ENCODE data around the gene CHMP1A.

- TF ChIP-seq POLR2AphosphoS5 (IDR thresholded peaks at IDR 0.05) (no peak), POLR2A (IDR thresholded peaks at IDR 0.05) (no peak)
- TF ChIP-seq, protein P1, sequence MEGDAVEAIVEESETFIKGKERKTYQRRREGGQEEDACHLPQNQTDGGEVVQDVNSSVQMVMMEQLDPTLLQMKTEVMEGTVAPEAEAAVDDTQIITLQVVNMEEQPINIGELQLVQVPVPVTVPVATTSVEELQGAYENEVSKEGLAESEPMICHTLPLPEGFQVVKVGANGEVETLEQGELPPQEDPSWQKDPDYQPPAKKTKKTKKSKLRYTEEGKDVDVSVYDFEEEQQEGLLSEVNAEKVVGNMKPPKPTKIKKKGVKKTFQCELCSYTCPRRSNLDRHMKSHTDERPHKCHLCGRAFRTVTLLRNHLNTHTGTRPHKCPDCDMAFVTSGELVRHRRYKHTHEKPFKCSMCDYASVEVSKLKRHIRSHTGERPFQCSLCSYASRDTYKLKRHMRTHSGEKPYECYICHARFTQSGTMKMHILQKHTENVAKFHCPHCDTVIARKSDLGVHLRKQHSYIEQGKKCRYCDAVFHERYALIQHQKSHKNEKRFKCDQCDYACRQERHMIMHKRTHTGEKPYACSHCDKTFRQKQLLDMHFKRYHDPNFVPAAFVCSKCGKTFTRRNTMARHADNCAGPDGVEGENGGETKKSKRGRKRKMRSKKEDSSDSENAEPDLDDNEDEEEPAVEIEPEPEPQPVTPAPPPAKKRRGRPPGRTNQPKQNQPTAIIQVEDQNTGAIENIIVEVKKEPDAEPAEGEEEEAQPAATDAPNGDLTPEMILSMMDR (IDR thresholded peaks at IDR 0.05), result no peak
Observed at GRCh38 chr16:89697616-89698331, 40.3 kb upstream of the CHMP1A start.

Data from prostate gland (tissue), 2 donors.